OCI-LY7 (cell line): ENCODE measurements around the gene SERINC4. TPM values are rescaled to one million over a fixed set of nuclear protein-coding genes. Genes with fewer than 3 reads are reported as not detected.
"Not testable (repeated sequence)": the region's sequence is repeated elsewhere in the genome, so short reads cannot be mapped to it uniquely, and the experiment has no call there.

Experiments used
- BruUV-seq: library from RNA; stranded (reverse); fragments of 400-500 nt; replicated peaks from 2 replicates; lab custom pipeline; 2021; lab: Mats Ljungman, UMichigan
- CTCF ChIA-PET: fragments of 300-600 bp; sonication (Branson Sonifier 250); formaldehyde crosslinking; loops from one replicate; lab custom pipeline; 2022; ENCODE audit warnings: antibody characterized with exemption; ENCODE audit not compliant: unreplicated experiment; lab: Charles Lee
- POLR2A ChIA-PET: fragments of 300-600 bp; sonication (Branson Sonifier 250); formaldehyde crosslinking; loops from one replicate; lab custom pipeline; 2022; ENCODE audit warnings: antibody characterized with exemption; lab: Charles Lee
- DNase-seq: peaks from one replicate; pipeline ENCODE4 v3.0.0-alpha.2; 2015; ENCODE audit warnings: low spot score
- H2AFZ ChIP-seq: fragments of 200-600 bp; sonication (generic), shearing (Covaris generic); 2 replicates; pipeline ENCODE4 v1.6.1; 2014; ENCODE audit warnings: mild to moderate bottlenecking, antibody characterized with exemption, low read length, moderate library complexity
- H3K27ac ChIP-seq: fragments of 200-600 bp; sonication (generic); 2 replicates; pipeline ENCODE4 v1.5.1; 2014; ENCODE audit warnings: mixed run types, low read depth, mild to moderate bottlenecking, moderate library complexity, low read length, inconsistent platforms; ENCODE audit not compliant: poor library complexity, severe bottlenecking
- H3K36me3 ChIP-seq: fragments of 200-600 bp; sonication (generic); 2 replicates; pipeline ENCODE4 v1.6.1; 2014; ENCODE audit warnings: mild to moderate bottlenecking, antibody characterized with exemption, low read length, moderate library complexity, mixed read lengths; ENCODE audit not compliant: insufficient read depth
- H3K4me1 ChIP-seq: fragments of 200-600 bp; sonication (generic); 2 replicates; pipeline ENCODE4 v1.5.1; 2014; ENCODE audit warnings: mild to moderate bottlenecking, low read length; ENCODE audit not compliant: insufficient read depth, poor library complexity, severe bottlenecking
- H3K4me2 ChIP-seq: fragments of 200-600 bp; sonication (generic); 2 replicates; pipeline ENCODE4 v1.6.1; 2014; ENCODE audit warnings: mild to moderate bottlenecking, low read length
- H3K4me3 ChIP-seq: fragments of 200-600 bp; sonication (generic); 2 replicates; pipeline ENCODE4 v1.5.1; 2014; ENCODE audit warnings: mild to moderate bottlenecking, low read depth, low read length; ENCODE audit not compliant: poor library complexity, severe bottlenecking
- H3K79me2 ChIP-seq: fragments of 200-600 bp; sonication (generic); 2 replicates; pipeline ENCODE4 v1.6.1; 2016; ENCODE audit warnings: low read depth, mild to moderate bottlenecking, low read length, moderate library complexity, mixed read lengths; ENCODE audit not compliant: insufficient read depth
- H3K9me2 ChIP-seq: fragments of 200-600 bp; sonication (generic); 2 replicates; pipeline ENCODE4 v1.6.1; 2016; ENCODE audit warnings: mild to moderate bottlenecking, low read length, mixed read lengths; ENCODE audit not compliant: insufficient read depth
- H3K9me3 ChIP-seq: fragments of 200-600 bp; sonication (generic); 2 replicates; pipeline ENCODE4 v1.6.1; 2014; ENCODE audit warnings: mild to moderate bottlenecking, mixed run types, low read length, mixed read lengths
- H4K20me1 ChIP-seq: fragments of 200-600 bp; sonication (generic); 2 replicates; pipeline ENCODE4 v1.6.1; 2014; ENCODE audit warnings: mild to moderate bottlenecking, antibody characterized with exemption, low read length, moderate library complexity, mixed read lengths; ENCODE audit not compliant: insufficient read depth
- CTCF ChIP-seq: fragments of 200-600 bp; sonication (generic); conservative IDR thresholded peaks from 2 replicates; pipeline ENCODE4 v1.5.1; 2014; ENCODE audit warnings: mild to moderate bottlenecking, antibody characterized with exemption, low read length, moderate library complexity, mixed read lengths
- EZH2phosphoT487 ChIP-seq: fragments of 200-600 bp; sonication (generic); IDR thresholded peaks from 2 replicates; pipeline ENCODE4 v1.6.1; 2018; ENCODE audit warnings: low read depth, borderline replicate concordance, mild to moderate bottlenecking, mixed run types, antibody characterized with exemption, low read length, moderate library complexity, mixed read lengths
- intact Hi-C: fragments of 100-400 bp; cut with micrococcal nuclease; formaldehyde crosslinking; loops from one replicate; pipeline ENCODE4 v1.10.0; 2022; ENCODE audit not compliant: unreplicated experiment
- total RNA-seq, 2 experiments: library from RNA; depleted of rRNA in 1 of 2; stranded (reverse); fragments of >200 nt in 1 of 2; shearing (Covaris generic) in 1 of 2; gene quantifications; 2 replicates each; pipeline ENCODE4 v1.2.3, GENCODE V29; 2014 to 2022

Gene SERINC4
- total RNA-seq, 2 experiments from 2014 or later = 0.60 to 1.9 TPM

- no TSS peak for BruUV-seq
Observed at GRCh38 chr15:43826508-43827341, 26.7 kb upstream of the SERINC4 start, which contains the start of gene WDR76. WDR76 (plus strand) TSS chr15:43827002; CDS start chr15:43827033, 31 bp downstream.

GRCh38 chr15:43826029-43826507 is 26.0 kb upstream of the SERINC4 start:
- Histone ChIP-seq H3K4me3 (peak overlapping the region; percentile 95), H4K20me1 (peaks cover 9% of the 10 kb centered on the region), H3K27ac (peak overlapping the region; percentile 86), H3K36me3 (peaks cover 54% of the 10 kb centered on the region), H3K4me1 (peaks cover 54% of the 10 kb centered on the region), H2AFZ (no peak overlapping the region), H3K9me3 (no peaks in the 10 kb centered on the region; the same call in 1 of the 2 replicates), H3K9me2 (no peaks in the 10 kb centered on the region), H3K4me2 (peak overlapping the region; percentile 64; the same call in 1 of the 2 replicates), H3K79me2 (peaks cover 95% of the 10 kb centered on the region)
- no TSS peak for BruUV-seq
- CTCF ChIA-PET = no interaction called here
- POLR2A ChIA-PET = interaction anchor here (1.1 to 9.7 kb wide), 3 partner anchors 15 to 36 kb away, joined by 3 to 150 read pairs (median 47); partner anchors contain the start of gene SERF2
- DNase-seq = no peak
- TF ChIP-seq CTCF (no peak), EZH2phosphoT487 (no peak)
- intact Hi-C loops = no loop called here

More at GRCh38 chr15:43826508-43827341, 26.7 kb upstream of the SERINC4 start, which contains the start of gene WDR76:
- TF ChIP-seq EZH2phosphoT487 = no peak
- TF ChIP-seq CTCF = no peak
- intact Hi-C loops = no loop called here
- Histone ChIP-seq H3K4me3 (peak within 1 kb of the TSS; percentile 95), H4K20me1 (peaks cover 7% of the 10 kb centered on the region), H2AFZ (peak within 1 kb of the TSS; percentile 34; the same call in 1 of the 2 replicates), H3K9me3 (no peaks in the 10 kb centered on the region; the same call in 1 of the 2 replicates), H3K4me2 (peak within 1 kb of the TSS; percentile 82), H3K36me3 (peaks cover 54% of the 10 kb centered on the region), H3K4me1 (peaks cover 53% of the 10 kb centered on the region), H3K27ac (peak within 1 kb of the TSS; percentile 86), H3K79me2 (peaks cover 95% of the 10 kb centered on the region), H3K9me2 (no peaks in the 10 kb centered on the region)
- POLR2A ChIA-PET = interaction anchor here (0.5 to 9.7 kb wide), 9 partner anchors 16 to 52 kb away, joined by 3 to 150 read pairs (median 5); partner anchors contain the start of genes ELL3 and SERF2
- peak; percentile 95 for DNase-seq
- CTCF ChIA-PET = no interaction called here

GRCh38 chr15:43825305-43825704 is 25.3 kb upstream of the SERINC4 start:
- H3K27ac ChIP-seq = peak overlapping the region; percentile 86

More at GRCh38 chr15:43825305-43825704, 25.3 kb upstream of the SERINC4 start:
- H3K9me3 ChIP-seq, H4K20me1 ChIP-seq, BruUV-seq, intact Hi-C loops, H3K9me2 ChIP-seq, H2AFZ ChIP-seq, DNase-seq, CTCF ChIA-PET: not testable (repeated sequence)
- POLR2A ChIA-PET = interaction anchor here (0.8 to 9.7 kb wide), 9 partner anchors 12 to 465 kb away, joined by 3 to 150 read pairs (median 5); partner anchors contain the start of genes ELL3 and SERF2
- Histone ChIP-seq H3K36me3 (peaks cover 54% of the 10 kb centered on the region), H3K4me3 (peak overlapping the region; percentile 94), H3K4me2 (peak overlapping the region; percentile 64), H3K4me1 (peaks cover 50% of the 10 kb centered on the region), H3K79me2 (peaks cover 95% of the 10 kb centered on the region)
